HEK293T (cell line): ENCODE measurements around the gene IGSF3.

ENCODE experiments used
- BHLHE40 ChIP-seq: fragments of 450-650 bp; IDR thresholded peaks from 2 replicates; pipeline ENCODE4 v1.6.1; 2016; ENCODE audit warnings: mild to moderate bottlenecking, moderate library complexity, borderline replicate concordance
- ELF4 ChIP-seq: fragments of 450-650 bp; IDR thresholded peaks from 2 replicates; pipeline ENCODE4 v1.6.1; 2017; ENCODE audit warnings: antibody characterized with exemption
- FOXA1 ChIP-seq: fragments of 450-650 bp; IDR thresholded peaks from 2 replicates; pipeline ENCODE4 v1.6.1; 2016; ENCODE audit warnings: mild to moderate bottlenecking
- FOXK2 ChIP-seq: fragments of 450-650 bp; IDR thresholded peaks from 2 replicates; pipeline ENCODE4 v1.6.1; 2016; ENCODE audit warnings: mild to moderate bottlenecking
- FOXM1 ChIP-seq: fragments of 450-650 bp; IDR thresholded peaks from 2 replicates; pipeline ENCODE4 v1.6.1; 2017; ENCODE audit warnings: mild to moderate bottlenecking, borderline replicate concordance
- NFRKB ChIP-seq: fragments of 450-650 bp; IDR thresholded peaks from 2 replicates; pipeline ENCODE4 v1.6.1; 2016; ENCODE audit warnings: mild to moderate bottlenecking, moderate library complexity
- SP1 ChIP-seq: fragments of 450-650 bp; IDR thresholded peaks from 2 replicates; pipeline ENCODE4 v1.6.1; 2017
- SUZ12 ChIP-seq: fragments of 450-650 bp; IDR thresholded peaks from 2 replicates; pipeline ENCODE4 v1.6.1; 2016; ENCODE audit warnings: mild to moderate bottlenecking
- TARDBP ChIP-seq: fragments of 450-650 bp; IDR thresholded peaks from 2 replicates; pipeline ENCODE4 v1.6.1; 2016

GRCh38 chr1:116706841-116707240 lies 39.3 kb upstream of the IGSF3 start:
- no peak for TF ChIP-seq BHLHE40
- TF ChIP-seq SP1: no peak
- TF ChIP-seq ELF4: no peak
- no peak for TF ChIP-seq FOXK2
- TF ChIP-seq FOXA1: no peak
- no peak for TF ChIP-seq TARDBP
- no peak for TF ChIP-seq NFRKB
- TF ChIP-seq FOXM1: no peak
- TF ChIP-seq SUZ12: no peak
